ENCODE measurements around the gene KLHDC7A. TPM values are rescaled to one million over a fixed set of nuclear protein-coding genes. Genes with fewer than 3 reads are reported as not detected.

KLHDC7A gene
- total RNA-seq, 1 donor from 2014 or later: not detected

- Histone ChIP-seq H3K9me3 (ENCODE audit: low read depth) (no peaks in the 10 kb centered on the region), H4K20me1 (ENCODE audit: low read depth) (no peaks in the 10 kb centered on the region), H3K4me2 (no peak overlapping the region), H3K79me2 (ENCODE audit: low read depth) (no peaks in the 10 kb centered on the region), H3K9ac (no peak overlapping the region), H3K27me3 (no peaks in the 10 kb centered on the region), H3K4me1 (peaks cover 27% of the 10 kb centered on the region), H3F3A (ENCODE audit: low read depth) (no peaks in the 10 kb centered on the region), H3K36me3 (no peaks in the 10 kb centered on the region), H3K4me3 (no peak overlapping the region), H3K27ac (no peak overlapping the region), H2AFZ (replicated peaks) (no peak overlapping the region)
- no peak for TF ChIP-seq EZH2 (IDR thresholded peaks at IDR 0.05)
- no peak for TF ChIP-seq CTCF (IDR thresholded peaks at IDR 0.05)
- no peak for TF ChIP-seq EZH2phosphoT487 (IDR thresholded peaks at IDR 0.05)
- no peak for DNase-seq (ENCODE audit: low spot score)
- H3K27me3 Mint-ChIP-seq (ENCODE audit: insufficient read depth, low read depth): peaks cover 15% of the 10 kb centered on the region
- H3K4me3 Mint-ChIP-seq: no peak overlapping the region
- H3K36me3 Mint-ChIP-seq: no peaks in the 10 kb centered on the region
- no peaks in the 10 kb centered on the region for H3K9me3 Mint-ChIP-seq
- no peak overlapping the region for H3K27ac Mint-ChIP-seq
- peaks cover 28% of the 10 kb centered on the region for H3K4me1 Mint-ChIP-seq
Measured at GRCh38 chr1:18484276-18484675, 3.5 kb downstream of the KLHDC7A start.

- no peak overlapping the region for H3K27ac Mint-ChIP-seq
- DNase-seq (ENCODE audit: low spot score): no peak
- Histone ChIP-seq H3K36me3 (no peaks in the 10 kb centered on the region), H2AFZ (replicated peaks) (no peak overlapping the region), H3K4me3 (no peak overlapping the region), H3K27me3 (no peaks in the 10 kb centered on the region), H3K9ac (no peak overlapping the region), H3K79me2 (ENCODE audit: low read depth) (no peaks in the 10 kb centered on the region), H3F3A (ENCODE audit: low read depth) (no peaks in the 10 kb centered on the region), H3K9me3 (ENCODE audit: low read depth) (no peaks in the 10 kb centered on the region), H3K27ac (no peak overlapping the region), H3K4me1 (peaks cover 27% of the 10 kb centered on the region), H3K4me2 (no peak overlapping the region), H4K20me1 (ENCODE audit: low read depth) (no peaks in the 10 kb centered on the region)
- H3K27me3 Mint-ChIP-seq (ENCODE audit: insufficient read depth, low read depth): peaks cover 15% of the 10 kb centered on the region
- peaks cover 25% of the 10 kb centered on the region for H3K4me1 Mint-ChIP-seq
- TF ChIP-seq CTCF (IDR thresholded peaks at IDR 0.05): no peak
- no peak for TF ChIP-seq EZH2 (IDR thresholded peaks at IDR 0.05)
- no peak for TF ChIP-seq EZH2phosphoT487 (IDR thresholded peaks at IDR 0.05)
- H3K4me3 Mint-ChIP-seq: no peak overlapping the region
- no peaks in the 10 kb centered on the region for H3K36me3 Mint-ChIP-seq
- H3K9me3 Mint-ChIP-seq: no peaks in the 10 kb centered on the region
Measured at GRCh38 chr1:18484721-18485120, 4.0 kb downstream of the KLHDC7A start.

GRCh38 chr1:18485227-18485626, 4.5 kb downstream of the KLHDC7A start:
- peaks cover 11% of the 10 kb centered on the region for H3K27me3 Mint-ChIP-seq (ENCODE audit: insufficient read depth, low read depth)
- no peak for DNase-seq (ENCODE audit: low spot score)
- H3K36me3 Mint-ChIP-seq: no peaks in the 10 kb centered on the region
- H3K4me1 Mint-ChIP-seq: peaks cover 19% of the 10 kb centered on the region
- Histone ChIP-seq H3K9ac (no peak overlapping the region), H3K27me3 (no peaks in the 10 kb centered on the region), H3K79me2 (ENCODE audit: low read depth) (no peaks in the 10 kb centered on the region), H3K27ac (no peak overlapping the region), H3K4me1 (peaks cover 23% of the 10 kb centered on the region), H3K9me3 (ENCODE audit: low read depth) (no peaks in the 10 kb centered on the region), H3K4me3 (no peak overlapping the region), H3K4me2 (no peak overlapping the region), H4K20me1 (ENCODE audit: low read depth) (no peaks in the 10 kb centered on the region), H2AFZ (replicated peaks) (no peak overlapping the region), H3F3A (ENCODE audit: low read depth) (no peaks in the 10 kb centered on the region), H3K36me3 (no peaks in the 10 kb centered on the region)
- no peaks in the 10 kb centered on the region for H3K9me3 Mint-ChIP-seq
- H3K4me3 Mint-ChIP-seq: no peak overlapping the region
- H3K27ac Mint-ChIP-seq: no peak overlapping the region
- TF ChIP-seq EZH2 (IDR thresholded peaks at IDR 0.05) (no peak), EZH2phosphoT487 (IDR thresholded peaks at IDR 0.05) (no peak), CTCF (IDR thresholded peaks at IDR 0.05) (no peak)
